IMR-90 (cell line): ENCODE data around the gene SH3BGRL. TPM values are rescaled to one million over a fixed set of nuclear protein-coding genes. Genes with fewer than 3 reads are reported as not detected.

Experiments used
- ATAC-seq: fragments of 200-7000 bp; cut with Tn5 transposase; 2 replicates; pipeline ENCODE4 v1.9.1; 2020; ENCODE audit warnings: low read depth, mild to moderate bottlenecking, moderate library complexity
- BruUV-seq: library from RNA; stranded (reverse); fragments of 400-500 nt; replicated peaks from 2 replicates; lab custom pipeline; 2021; lab: Mats Ljungman, UMichigan
- CTCF ChIA-PET: fragments of 300-600 bp; formaldehyde crosslinking; extraction: SDS; loops from one replicate; lab custom pipeline; 2021; ENCODE audit warnings: antibody characterized with exemption; lab: Yijun Ruan, JAX
- POLR2A ChIA-PET: fragments of 300-600 bp; sonication (Branson Sonifier 250); formaldehyde crosslinking; loops from one replicate; lab custom pipeline; 2022; ENCODE audit warnings: antibody characterized with exemption; ENCODE audit not compliant: unreplicated experiment; lab: Charles Lee
- DNase-seq: peaks from one replicate; pipeline ENCODE4 v3.0.0; 2013
- H2AFZ ChIP-seq: replicated peaks from 2 replicates; pipeline ENCODE3; 2013; ENCODE audit warnings: low read length, mild to moderate bottlenecking; ENCODE audit not compliant: poor library complexity
- H2AK5ac ChIP-seq: 2 replicates; pipeline ENCODE4 v1.6.1; 2013; ENCODE audit warnings: low read depth, low read length, inconsistent platforms
- H2AK9ac ChIP-seq: replicated peaks from 2 replicates; pipeline ENCODE3; 2013; ENCODE audit warnings: mild to moderate bottlenecking, low read depth, low read length, moderate library complexity; ENCODE audit not compliant: poor library complexity
- H2BK120ac ChIP-seq: 2 replicates; pipeline ENCODE4 v1.6.1; 2013; ENCODE audit warnings: low read depth, low read length, inconsistent platforms
- H2BK15ac ChIP-seq: 3 replicates; pipeline ENCODE4 v1.6.1; 2013; ENCODE audit warnings: low read depth, low read length, inconsistent platforms
- H2BK20ac ChIP-seq: 2 replicates; pipeline ENCODE4 v1.6.1; 2013; ENCODE audit warnings: low read depth, mild to moderate bottlenecking, inconsistent platforms, low read length, moderate library complexity
- H2BK5ac ChIP-seq: 2 replicates; pipeline ENCODE4 v1.6.1; 2013; ENCODE audit warnings: mild to moderate bottlenecking, low read depth, low read length, inconsistent platforms; ENCODE audit not compliant: poor library complexity, severe bottlenecking
- H3K14ac ChIP-seq: replicated peaks from 2 replicates; pipeline ENCODE4 v1.6.1; 2013; ENCODE audit warnings: low read depth, low read length, inconsistent platforms
- H3K18ac ChIP-seq: 2 replicates; pipeline ENCODE4 v1.6.1; 2013; ENCODE audit warnings: low read depth, low read length, control low read depth
- H3K23ac ChIP-seq: 2 replicates; pipeline ENCODE4 v1.6.1; 2013; ENCODE audit warnings: low read depth, low read length, inconsistent platforms
- H3K27ac ChIP-seq: 2 replicates; pipeline ENCODE4 v1.5.1; 2013; ENCODE audit warnings: mild to moderate bottlenecking, control low read depth, low read length; ENCODE audit not compliant: insufficient read depth
- H3K27me3 ChIP-seq: 2 replicates; pipeline ENCODE4 v1.6.1; 2013; ENCODE audit warnings: low read length; ENCODE audit not compliant: control insufficient read depth, insufficient read depth
- H3K36me3 ChIP-seq: 2 replicates; pipeline ENCODE4 v1.6.1; 2013; ENCODE audit warnings: low read length, mixed read lengths; ENCODE audit not compliant: control insufficient read depth, insufficient read depth
- H3K4ac ChIP-seq: 2 replicates; pipeline ENCODE4 v1.6.1; 2013; ENCODE audit warnings: low read depth, low read length, inconsistent platforms
- H3K4me1 ChIP-seq: 2 replicates; pipeline ENCODE4 v1.6.1; 2013; ENCODE audit warnings: low read length, mixed read lengths; ENCODE audit not compliant: control insufficient read depth, insufficient read depth
- H3K4me2 ChIP-seq: 2 replicates; pipeline ENCODE4 v1.6.1; 2013; ENCODE audit warnings: low read depth, mild to moderate bottlenecking, control low read depth, low read length, moderate library complexity
- H3K4me3 ChIP-seq: 2 replicates; pipeline ENCODE4 v1.5.1; 2013; ENCODE audit warnings: low read depth, mild to moderate bottlenecking, control low read depth, low read length, moderate library complexity; ENCODE audit not compliant: insufficient read depth
- H3K56ac ChIP-seq: 2 replicates; pipeline ENCODE4 v1.6.1; 2013; ENCODE audit warnings: low read length, inconsistent platforms; ENCODE audit not compliant: insufficient read depth; ENCODE audit errors: extremely low read depth
- H3K79me1 ChIP-seq, 2 experiments: 2 replicates each; pipeline ENCODE4 v1.6.1; 2013; ENCODE audit warnings: low read length in 2 of 2, inconsistent platforms in 1 of 2, low read depth in 1 of 2
- H3K9ac ChIP-seq: 2 replicates; pipeline ENCODE4 v1.6.1; 2013; ENCODE audit warnings: low read depth, low read length, control low read depth
- H3K9me1 ChIP-seq: 2 replicates; pipeline ENCODE4 v1.6.1; 2013; ENCODE audit warnings: low read length, inconsistent platforms; ENCODE audit not compliant: insufficient read depth
- H3K9me3 ChIP-seq: 2 replicates; pipeline ENCODE4 v1.6.1; 2013; ENCODE audit warnings: low read length; ENCODE audit not compliant: control insufficient read depth, insufficient read depth
- H4K20me1 ChIP-seq: 2 replicates; pipeline ENCODE4 v1.6.1; 2013; ENCODE audit warnings: low read length, inconsistent platforms; ENCODE audit not compliant: insufficient read depth
- H4K5ac ChIP-seq: 2 replicates; pipeline ENCODE4 v1.6.1; 2013; ENCODE audit warnings: mild to moderate bottlenecking, low read depth, low read length, control low read depth
- H4K8ac ChIP-seq, 2 experiments: 2 replicates each; pipeline ENCODE4 v1.6.1; 2013; ENCODE audit warnings: low read depth in 2 of 2, low read length in 2 of 2, control low read depth in 1 of 2, inconsistent platforms in 1 of 2
- H4K91ac ChIP-seq: 2 replicates; pipeline ENCODE4 v1.6.1; 2013; ENCODE audit warnings: low read depth, low read length, inconsistent platforms; ENCODE audit not compliant: insufficient read depth
- BHLHE40 ChIP-seq: fragments of 150-350 bp; IDR thresholded peaks from 2 replicates; pipeline ENCODE4 v1.6.1; 2016; ENCODE audit warnings: mild to moderate bottlenecking, low read depth, low read length
- CEBPB ChIP-seq: IDR thresholded peaks from 2 replicates; pipeline ENCODE4 v1.6.1; 2012; ENCODE audit warnings: low read depth, low read length, improper control_type of control experiment
- CHD1 ChIP-seq: IDR thresholded peaks from 2 replicates; pipeline ENCODE4 v1.6.1; 2012; ENCODE audit warnings: low read depth, low read length, improper control_type of control experiment
- FOS ChIP-seq: fragments of 150-350 bp; IDR thresholded peaks from 2 replicates; pipeline ENCODE4 v1.6.1; 2016; ENCODE audit warnings: low read depth, low read length
- MAFK ChIP-seq: IDR thresholded peaks from 2 replicates; pipeline ENCODE4 v1.6.1; 2012; ENCODE audit warnings: low read depth, low read length, improper control_type of control experiment
- MAZ ChIP-seq: IDR thresholded peaks from 2 replicates; pipeline ENCODE4 v1.6.1; 2012; ENCODE audit warnings: low read depth, mild to moderate bottlenecking, low read length, improper control_type of control experiment, moderate library complexity, borderline replicate concordance
- MXI1 ChIP-seq: IDR thresholded peaks from 2 replicates; pipeline ENCODE4 v1.6.1; 2012; ENCODE audit warnings: low read depth, mild to moderate bottlenecking, low read length, moderate library complexity, borderline replicate concordance
- NFE2L2 ChIP-seq: fragments of 150-350 bp; IDR thresholded peaks from 2 replicates; pipeline ENCODE4 v1.6.1; 2016; ENCODE audit warnings: low read depth, mild to moderate bottlenecking, low read length
- POLR2A ChIP-seq: IDR thresholded peaks from 2 replicates; pipeline ENCODE4 v1.6.1; 2012; ENCODE audit warnings: mild to moderate bottlenecking, low read depth, low read length
- RAD21 ChIP-seq: IDR thresholded peaks from 2 replicates; pipeline ENCODE4 v1.6.1; 2012; ENCODE audit warnings: low read length, improper control_type of control experiment
- RCOR1 ChIP-seq: IDR thresholded peaks from 2 replicates; pipeline ENCODE4 v1.6.1; 2012; ENCODE audit warnings: mild to moderate bottlenecking, low read length, improper control_type of control experiment; ENCODE audit not compliant: insufficient replicate concordance
- RFX5 ChIP-seq: IDR thresholded peaks from 2 replicates; pipeline ENCODE4 v1.8.0; 2012; ENCODE audit warnings: low read depth, mild to moderate bottlenecking, low read length, moderate library complexity
- SMC3 ChIP-seq: fragments of 150-350 bp; IDR thresholded peaks from 2 replicates; pipeline ENCODE4 v1.6.1; 2016; ENCODE audit warnings: low read depth, mild to moderate bottlenecking, antibody characterized with exemption, low read length, moderate library complexity
- WGBS, 2 experiments: methylation state at CpG; one replicate each; pipeline versions ENCODE4 v1.1.5 to v1.1.7; 2013; ENCODE audit warnings: missing lambda C conversion rate in 2 of 2; ENCODE audit not compliant: insufficient read length in 1 of 2; ENCODE audit errors: extremely low coverage in 2 of 2; 5-methylcytosine and 5-hydroxymethylcytosine counted together
- dilution Hi-C: fragments of 300-500 bp; cut with HindIII; formaldehyde crosslinking; loops from one replicate; pipeline ENCODE4 v1.14.3; 2018; ENCODE audit warnings: low sequenced_read_pairs; ENCODE audit not compliant: unreplicated experiment
- in situ Hi-C: fragments of 300-500 bp; cut with MboI; formaldehyde crosslinking; loops from 3 replicates; pipeline ENCODE4 v1.14.3; 2019; ENCODE audit warnings: low sequenced_read_pairs, inconsistent platforms, mixed read lengths
- intact Hi-C: fragments of 100-400 bp; cut with micrococcal nuclease; formaldehyde crosslinking; loops from 2 replicates; pipeline ENCODE4 v1.10.0; 2022
- polyA plus RNA-seq, 3 experiments: library from polyadenylated mRNA; depleted of rRNA; stranded (reverse); fragments of >200 nt; gene quantifications; 2 replicates each; pipeline ENCODE4 v1.2.3, GENCODE V29; 2012; ENCODE audit warnings: low replicate concordance in 1 of 3
- total RNA-seq: library from RNA; depleted of rRNA; stranded (reverse); fragments of >200 nt; gene quantifications from 2 replicates; pipeline ENCODE4 v1.2.3, GENCODE V29; 2012
- TF ChIP-seq, protein P1 (sequence below): fragments of 150-350 bp; IDR thresholded peaks from 2 replicates; pipeline ENCODE4 v1.6.1; 2017; ENCODE audit warnings: mild to moderate bottlenecking, antibody characterized with exemption, low read length, low read depth
- TF ChIP-seq, protein P2 (sequence below): conservative IDR thresholded peaks from 2 replicates; pipeline ENCODE4 v1.5.1; 2012; ENCODE audit warnings: mild to moderate bottlenecking, low read depth, low read length, improper control_type of control experiment
- TF ChIP-seq, protein P3 (sequence below): fragments of 150-350 bp; IDR thresholded peaks from 2 replicates; pipeline ENCODE4 v1.6.1; 2016; ENCODE audit warnings: low read depth, mild to moderate bottlenecking, low read length, moderate library complexity, borderline replicate concordance

The SH3BGRL gene
- total and polyA plus RNA-seq, 2 of the 4 experiments (the other 2 are of a cell fraction) = 50.7 to 110 TPM

DNA sequence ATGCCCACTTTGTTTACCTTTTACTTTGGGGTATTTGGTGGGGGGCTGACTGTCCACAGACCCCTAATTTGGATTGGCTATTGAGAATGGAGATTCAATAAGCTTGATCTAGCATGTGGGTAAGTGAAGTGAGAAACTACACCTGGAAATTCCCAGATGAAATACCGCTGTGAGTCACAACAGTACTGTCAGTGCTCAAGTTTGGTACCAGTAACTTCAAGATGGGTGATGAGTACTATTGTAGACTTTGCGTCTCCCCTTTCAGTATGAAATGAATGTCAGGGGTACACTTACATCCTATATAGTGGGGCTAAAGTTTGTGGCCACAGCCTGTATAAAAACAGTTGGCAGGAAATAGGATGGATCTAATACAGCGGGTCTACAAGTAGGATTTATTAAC is 33.5 kb upstream of the SH3BGRL start:
- Histone ChIP-seq H4K91ac (no peak overlapping the region), H2AK5ac (no peak overlapping the region), H2BK15ac (no peak overlapping the region), H3K18ac (no peak overlapping the region), H4K20me1 (no peaks in the 10 kb centered on the region), H3K27ac (no peak overlapping the region), H2BK120ac (no peak overlapping the region), H3K9me1 (no peaks in the 10 kb centered on the region), H3K4me2 (no peak overlapping the region), H3K9me3 (no peaks in the 10 kb centered on the region), H3K79me1 (no peaks in the 10 kb centered on the region), H2AK9ac (no peak overlapping the region), H3K56ac (no peak overlapping the region), H2AFZ (no peak overlapping the region), H2BK5ac (no peak overlapping the region), H4K8ac (no peak overlapping the region), H3K4ac (no peak overlapping the region), H3K9ac (no peak overlapping the region), H3K4me1 (no peaks in the 10 kb centered on the region), H3K14ac (no peak overlapping the region), H4K5ac (no peak overlapping the region), H3K27me3 (no peaks in the 10 kb centered on the region), H3K23ac (no peak overlapping the region), H3K4me3 (no peak overlapping the region), H2BK20ac (no peak overlapping the region), H3K36me3 (no peaks in the 10 kb centered on the region)
- TF ChIP-seq CEBPB = no peak
- TF ChIP-seq, protein P1, sequence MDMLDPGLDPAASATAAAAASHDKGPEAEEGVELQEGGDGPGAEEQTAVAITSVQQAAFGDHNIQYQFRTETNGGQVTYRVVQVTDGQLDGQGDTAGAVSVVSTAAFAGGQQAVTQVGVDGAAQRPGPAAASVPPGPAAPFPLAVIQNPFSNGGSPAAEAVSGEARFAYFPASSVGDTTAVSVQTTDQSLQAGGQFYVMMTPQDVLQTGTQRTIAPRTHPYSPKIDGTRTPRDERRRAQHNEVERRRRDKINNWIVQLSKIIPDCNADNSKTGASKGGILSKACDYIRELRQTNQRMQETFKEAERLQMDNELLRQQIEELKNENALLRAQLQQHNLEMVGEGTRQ = no peak
- no peak for TF ChIP-seq RCOR1
- no peak for TF ChIP-seq RFX5
- TF ChIP-seq MAZ = no peak
- TF ChIP-seq MXI1 = no peak
- TF ChIP-seq, protein P2, sequence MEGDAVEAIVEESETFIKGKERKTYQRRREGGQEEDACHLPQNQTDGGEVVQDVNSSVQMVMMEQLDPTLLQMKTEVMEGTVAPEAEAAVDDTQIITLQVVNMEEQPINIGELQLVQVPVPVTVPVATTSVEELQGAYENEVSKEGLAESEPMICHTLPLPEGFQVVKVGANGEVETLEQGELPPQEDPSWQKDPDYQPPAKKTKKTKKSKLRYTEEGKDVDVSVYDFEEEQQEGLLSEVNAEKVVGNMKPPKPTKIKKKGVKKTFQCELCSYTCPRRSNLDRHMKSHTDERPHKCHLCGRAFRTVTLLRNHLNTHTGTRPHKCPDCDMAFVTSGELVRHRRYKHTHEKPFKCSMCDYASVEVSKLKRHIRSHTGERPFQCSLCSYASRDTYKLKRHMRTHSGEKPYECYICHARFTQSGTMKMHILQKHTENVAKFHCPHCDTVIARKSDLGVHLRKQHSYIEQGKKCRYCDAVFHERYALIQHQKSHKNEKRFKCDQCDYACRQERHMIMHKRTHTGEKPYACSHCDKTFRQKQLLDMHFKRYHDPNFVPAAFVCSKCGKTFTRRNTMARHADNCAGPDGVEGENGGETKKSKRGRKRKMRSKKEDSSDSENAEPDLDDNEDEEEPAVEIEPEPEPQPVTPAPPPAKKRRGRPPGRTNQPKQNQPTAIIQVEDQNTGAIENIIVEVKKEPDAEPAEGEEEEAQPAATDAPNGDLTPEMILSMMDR = no peak
- TF ChIP-seq, protein P3, sequence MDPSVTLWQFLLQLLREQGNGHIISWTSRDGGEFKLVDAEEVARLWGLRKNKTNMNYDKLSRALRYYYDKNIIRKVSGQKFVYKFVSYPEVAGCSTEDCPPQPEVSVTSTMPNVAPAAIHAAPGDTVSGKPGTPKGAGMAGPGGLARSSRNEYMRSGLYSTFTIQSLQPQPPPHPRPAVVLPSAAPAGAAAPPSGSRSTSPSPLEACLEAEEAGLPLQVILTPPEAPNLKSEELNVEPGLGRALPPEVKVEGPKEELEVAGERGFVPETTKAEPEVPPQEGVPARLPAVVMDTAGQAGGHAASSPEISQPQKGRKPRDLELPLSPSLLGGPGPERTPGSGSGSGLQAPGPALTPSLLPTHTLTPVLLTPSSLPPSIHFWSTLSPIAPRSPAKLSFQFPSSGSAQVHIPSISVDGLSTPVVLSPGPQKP = no peak
- TF ChIP-seq NFE2L2 = no peak
- TF ChIP-seq BHLHE40 = no peak
- TF ChIP-seq CHD1 = no peak
- no peak for TF ChIP-seq MAFK
- TF ChIP-seq FOS = no peak
- no peak for TF ChIP-seq SMC3
- TF ChIP-seq POLR2A = no peak
- no peak for TF ChIP-seq RAD21
- WGBS, 2 experiments = no CpG with 5 or more reads among the region's 3 CpGs
- BruUV-seq = no TSS peak
- dilution Hi-C loops (no loop called here), intact Hi-C loops (no loop called here), in situ Hi-C loops (no loop called here)
- ATAC-seq (no peak), DNase-seq (no peak)
- ChIA-PET POLR2A (no interaction called here), CTCF (no interaction called here)
